Caco-2 (cell line): Measurements from ENCODE around the gene NEK8. TPM values are rescaled to one million over a fixed set of nuclear protein-coding genes. Genes with fewer than 3 reads are reported as not detected.
A peak's percentile ranks its signal among the peaks of the same experiment; 100 is the strongest.

Experiments used
- BruUV-seq: library from RNA; stranded (reverse); fragments of 400-500 nt; replicated peaks from 2 replicates; lab custom pipeline; 2021; lab: Mats Ljungman, UMichigan
- CTCF ChIA-PET: fragments of 300-600 bp; sonication (Branson Sonifier 250); formaldehyde crosslinking; loops from one replicate; lab custom pipeline; 2022; ENCODE audit warnings: antibody characterized with exemption; lab: Charles Lee
- POLR2A ChIA-PET: fragments of 300-600 bp; sonication (Branson Sonifier 250); formaldehyde crosslinking; loops from one replicate; lab custom pipeline; 2022; ENCODE audit warnings: antibody characterized with exemption; lab: Charles Lee
- DNase-seq, 2 experiments: peaks; one replicate each; pipeline versions ENCODE4 v3.0.0 to v3.0.0-alpha.2; 2020 to 2022
- H3K27me3 ChIP-seq: replicated peaks from 2 replicates; pipeline ENCODE4 v1.6.0; 2011; ENCODE audit warnings: low read length; ENCODE audit not compliant: control insufficient read depth, insufficient read depth
- H3K36me3 ChIP-seq: 2 replicates; pipeline ENCODE4 v1.5.1; 2011; ENCODE audit warnings: low read length; ENCODE audit not compliant: control insufficient read depth, insufficient read depth
- H3K4me1 ChIP-seq: fragments of 250-450 bp; sonication (Bioruptor Pico); 2 replicates; pipeline ENCODE4 v1.5.1; 2020; ENCODE audit warnings: mild to moderate bottlenecking
- H3K4me3 ChIP-seq: 2 replicates; pipeline ENCODE4 v1.5.1; 2011; ENCODE audit warnings: low read depth, mild to moderate bottlenecking, control low read depth, low read length
- H3K9me3 ChIP-seq: fragments of 250-450 bp; sonication (Bioruptor Pico); 2 replicates; pipeline ENCODE4 v1.5.1; 2020; ENCODE audit warnings: mild to moderate bottlenecking, moderate library complexity
- H3K27ac Mint-ChIP-seq: one replicate; pipeline ENCODE4 v1.8.0; 2022; ENCODE audit warnings: mixed read lengths; ENCODE audit not compliant: unreplicated experiment
- H3K27me3 Mint-ChIP-seq: one replicate; pipeline ENCODE4 v1.8.0; 2022; ENCODE audit warnings: mixed read lengths; ENCODE audit not compliant: insufficient read depth, unreplicated experiment
- H3K36me3 Mint-ChIP-seq: one replicate; pipeline ENCODE4 v1.8.0; 2022; ENCODE audit warnings: mild to moderate bottlenecking, mixed read lengths; ENCODE audit not compliant: insufficient read depth, unreplicated experiment
- H3K4me1 Mint-ChIP-seq: one replicate; pipeline ENCODE4 v1.8.0; 2022; ENCODE audit warnings: low read depth, mixed read lengths; ENCODE audit not compliant: unreplicated experiment
- H3K4me3 Mint-ChIP-seq: one replicate; pipeline ENCODE4 v1.8.0; 2022; ENCODE audit warnings: mild to moderate bottlenecking, moderate library complexity, mixed read lengths; ENCODE audit not compliant: unreplicated experiment
- H3K9me3 Mint-ChIP-seq: one replicate; pipeline ENCODE4 v1.8.0; 2022; ENCODE audit warnings: mixed read lengths; ENCODE audit not compliant: unreplicated experiment
- CTCF ChIP-seq, 2 experiments: fragments of 200-600 bp in 1 of 2; IDR thresholded peaks; 1 replicate in 1 of 2; 2 replicates in 1 of 2; pipeline versions ENCODE4 v1.5.1 to v1.8.0; 2011 to 2022; ENCODE audit warnings: antibody characterized with exemption in 1 of 2, control low read depth in 1 of 2, inconsistent platforms in 1 of 2, low read depth in 1 of 2, low read length in 1 of 2, mild to moderate bottlenecking in 1 of 2, moderate library complexity in 1 of 2; ENCODE audit not compliant: insufficient read depth in 1 of 2, severe bottlenecking in 1 of 2, unreplicated experiment in 1 of 2
- intact Hi-C: fragments of 100-400 bp; cut with micrococcal nuclease; formaldehyde crosslinking; loops from one replicate; pipeline ENCODE4 v1.10.0; 2022; ENCODE audit not compliant: unreplicated experiment
- total RNA-seq: library from RNA; stranded (reverse); gene quantifications from 2 replicates; pipeline ENCODE4 v1.2.3, GENCODE V29; 2022

NEK8 gene
- total RNA-seq, 1 experiment from 2014 or later: 11.0 TPM

- no peak for TF ChIP-seq CTCF (IDR thresholded peaks at IDR 0.05; ENCODE audit: insufficient read depth in 1 of 2, low read depth in 1 of 2, low read length in 1 of 2, severe bottlenecking in 1 of 2, unreplicated experiment in 1 of 2)
- H3K4me3 Mint-ChIP-seq: peak overlapping the region; percentile 95
- Histone ChIP-seq H3K4me1 (peaks cover 40% of the 10 kb centered on the region), H3K36me3 (peaks cover 24% of the 10 kb centered on the region), H3K27me3 (no peaks in the 10 kb centered on the region), H3K9me3 (no peaks in the 10 kb centered on the region), H3K4me3 (peak overlapping the region; percentile 68)
- no peaks in the 10 kb centered on the region for H3K27me3 Mint-ChIP-seq
- intact Hi-C loops: no loop called here
- peak; percentile 84 to 88 for DNase-seq
- peaks cover 12% of the 10 kb centered on the region for H3K4me1 Mint-ChIP-seq
- ChIA-PET CTCF (interaction anchor here (1.5 to 9.5 kb wide), 3 partner anchors 17 to 36 kb away, joined by 18 to 324 read pairs (median 22); partner anchors contain the start of genes NEK8, PROCA1 and TLCD1), POLR2A (interaction anchor here (0.6 to 8.1 kb wide), 3 partner anchors 12 to 27 kb away, joined by 5 to 165 read pairs (median 52); partner anchors contain the start of genes NEK8, RPL23A and TLCD1)
- H3K9me3 Mint-ChIP-seq: no peaks in the 10 kb centered on the region
- peak overlapping the region; percentile 96 for H3K27ac Mint-ChIP-seq
- H3K36me3 Mint-ChIP-seq: peaks cover 91% of the 10 kb centered on the region
- BruUV-seq: no TSS peak
Observed at GRCh38 chr17:28746611-28747050, 18.0 kb downstream of the NEK8 start.

- Histone ChIP-seq H3K27me3 (no peaks in the 10 kb centered on the region), H3K9me3 (no peaks in the 10 kb centered on the region), H3K4me3 (peak overlapping the region; percentile 23; the same call in 1 of the 2 replicates), H3K36me3 (peaks cover 24% of the 10 kb centered on the region), H3K4me1 (peaks cover 35% of the 10 kb centered on the region)
- ChIA-PET CTCF (interaction anchor here (1.5 to 9.5 kb wide), 3 partner anchors 16 to 36 kb away, joined by 18 to 324 read pairs (median 22); partner anchors contain the start of genes NEK8, PROCA1 and TLCD1), POLR2A (interaction anchor here (6.4 to 8.1 kb wide), 2 partner anchors 20 to 27 kb away, joined by 52 to 165 read pairs; partner anchors contain the start of genes NEK8, RPL23A and TLCD1)
- peaks cover 91% of the 10 kb centered on the region for H3K36me3 Mint-ChIP-seq
- H3K27ac Mint-ChIP-seq: peak overlapping the region; percentile 96
- peaks cover 12% of the 10 kb centered on the region for H3K4me1 Mint-ChIP-seq
- TF ChIP-seq CTCF (IDR thresholded peaks at IDR 0.05; ENCODE audit: insufficient read depth in 1 of 2, low read depth in 1 of 2, low read length in 1 of 2, severe bottlenecking in 1 of 2, unreplicated experiment in 1 of 2): no peak
- H3K9me3 Mint-ChIP-seq: no peaks in the 10 kb centered on the region
- BruUV-seq: no TSS peak
- intact Hi-C loops: no loop called here
- H3K4me3 Mint-ChIP-seq: peak overlapping the region; percentile 95
- no peaks in the 10 kb centered on the region for H3K27me3 Mint-ChIP-seq
- DNase-seq: peak; percentile 78 to 82
Observed at GRCh38 chr17:28747051-28747691, 18.6 kb downstream of the NEK8 start.
